ENCODE measurements around the gene NHS. TPM values are rescaled to one million over a fixed set of nuclear protein-coding genes. Genes with fewer than 3 reads are reported as not detected.

The NHS gene
- total RNA-seq, 1 donor from 2014 or later = 8.6 TPM

- no peak for DNase-seq (ENCODE audit: low read depth)
Observed at GRCh38 chrX:17707731-17708130, 332.7 kb downstream of the NHS start.

GRCh38 chrX:17710871-17711301, 335.9 kb downstream of the NHS start:
- TF ChIP-seq CTCF (IDR thresholded peaks at IDR 0.05; ENCODE audit: insufficient read depth, low read length, poor library complexity, severe bottlenecking) = no peak

More at GRCh38 chrX:17707731-17708130, 332.7 kb downstream of the NHS start:
- no peaks in the 10 kb centered on the region for H3K36me3 ChIP-seq (ENCODE audit: control insufficient read depth, insufficient read depth, low read length)
- no peak overlapping the region for H3K4me3 ChIP-seq (ENCODE audit: low read depth, low read length)
- TF ChIP-seq CTCF (IDR thresholded peaks at IDR 0.05; ENCODE audit: insufficient read depth, low read length, poor library complexity, severe bottlenecking) = no peak
- no peaks in the 10 kb centered on the region for H3K27me3 ChIP-seq (ENCODE audit: control insufficient read depth, insufficient read depth, low read length)

GRCh38 chrX:17713288-17713687, 338.3 kb downstream of the NHS start:
- no peak for TF ChIP-seq CTCF (IDR thresholded peaks at IDR 0.05; ENCODE audit: insufficient read depth, low read length, poor library complexity, severe bottlenecking)
- no peak for DNase-seq (ENCODE audit: low read depth)
- no peaks in the 10 kb centered on the region for H3K27me3 ChIP-seq (ENCODE audit: control insufficient read depth, insufficient read depth, low read length)
- H3K4me3 ChIP-seq (ENCODE audit: low read depth, low read length) = no peak overlapping the region
- H3K36me3 ChIP-seq (ENCODE audit: control insufficient read depth, insufficient read depth, low read length) = peaks cover 1% of the 10 kb centered on the region

More at GRCh38 chrX:17710871-17711301, 335.9 kb downstream of the NHS start:
- DNase-seq (ENCODE audit: low read depth) = no peak
- Histone ChIP-seq H3K4me3 (ENCODE audit: low read depth, low read length) (no peak overlapping the region), H3K27me3 (ENCODE audit: control insufficient read depth, insufficient read depth, low read length) (no peaks in the 10 kb centered on the region), H3K36me3 (ENCODE audit: control insufficient read depth, insufficient read depth, low read length) (peaks cover 1% of the 10 kb centered on the region)

- DNase-seq (ENCODE audit: low read depth) = no peak
- TF ChIP-seq CTCF (IDR thresholded peaks at IDR 0.05; ENCODE audit: insufficient read depth, low read length, poor library complexity, severe bottlenecking) = no peak
- Histone ChIP-seq H3K36me3 (ENCODE audit: control insufficient read depth, insufficient read depth, low read length) (peaks cover 1% of the 10 kb centered on the region), H3K4me3 (ENCODE audit: low read depth, low read length) (no peak overlapping the region), H3K27me3 (ENCODE audit: control insufficient read depth, insufficient read depth, low read length) (no peaks in the 10 kb centered on the region)
Observed at GRCh38 chrX:17718649-17719165, 343.7 kb downstream of the NHS start.

GRCh38 chrX:17719711-17720110, 344.7 kb downstream of the NHS start:
- no peak overlapping the region for H3K4me3 ChIP-seq (ENCODE audit: low read depth, low read length)
- no peak for TF ChIP-seq CTCF (IDR thresholded peaks at IDR 0.05; ENCODE audit: insufficient read depth, low read length, poor library complexity, severe bottlenecking)
- DNase-seq (ENCODE audit: low read depth) = no peak
- H3K27me3 ChIP-seq (ENCODE audit: control insufficient read depth, insufficient read depth, low read length) = no peaks in the 10 kb centered on the region
- no peaks in the 10 kb centered on the region for H3K36me3 ChIP-seq (ENCODE audit: control insufficient read depth, insufficient read depth, low read length)

GRCh38 chrX:17721715-17722114, 346.7 kb downstream of the NHS start:
- Histone ChIP-seq H3K4me3 (ENCODE audit: low read depth, low read length) (no peak overlapping the region), H3K27me3 (ENCODE audit: control insufficient read depth, insufficient read depth, low read length) (no peaks in the 10 kb centered on the region), H3K36me3 (ENCODE audit: control insufficient read depth, insufficient read depth, low read length) (no peaks in the 10 kb centered on the region)
- TF ChIP-seq CTCF (IDR thresholded peaks at IDR 0.05; ENCODE audit: insufficient read depth, low read length, poor library complexity, severe bottlenecking) = no peak
- no peak for DNase-seq (ENCODE audit: low read depth)

All from kidney epithelial cell (primary cell).